GM18517 (cell line): ENCODE data around the gene NFATC2.
"Not testable (repeated sequence)": the region's sequence is repeated elsewhere in the genome, so short reads cannot be mapped to it uniquely, and the experiment has no call there.

Experiments
- ATAC-seq: cut with Tn5 transposase; IDR thresholded peaks from one replicate; pipeline ENCODE4 v1.9.1; 2021; ENCODE audit warnings: mild to moderate bottlenecking, moderate library complexity; ENCODE audit not compliant: unreplicated experiment

NFATC2 gene

GRCh38 chr20:51541189-51542032, 1.1 kb downstream of the NFATC2 start:
- ATAC-seq: no peak

- no peak for ATAC-seq
Measured at GRCh38 chr20:51540580-51540979, 1.9 kb downstream of the NFATC2 start.

GRCh38 chr20:51540074-51540473, 2.4 kb downstream of the NFATC2 start:
- ATAC-seq: not testable (repeated sequence)

- ATAC-seq: no peak
Measured at GRCh38 chr20:51536116-51537069, 6.1 kb downstream of the NFATC2 start.

- no peak for ATAC-seq
Measured at GRCh38 chr20:51535674-51536073, 6.8 kb downstream of the NFATC2 start.

GRCh38 chr20:51535075-51535386, 7.5 kb downstream of the NFATC2 start:
- no peak for ATAC-seq

GRCh38 chr20:51533291-51534172, 9.0 kb downstream of the NFATC2 start:
- no peak for ATAC-seq

- no peak for ATAC-seq
Measured at GRCh38 chr20:51532577-51533191, 9.8 kb downstream of the NFATC2 start.

- ATAC-seq: no peak
Measured at GRCh38 chr20:51531712-51532456, 10.6 kb downstream of the NFATC2 start.

GRCh38 chr20:51531141-51531710, 11.3 kb downstream of the NFATC2 start:
- peak; percentile 66 for ATAC-seq

GRCh38 chr20:51529758-51530157, 12.8 kb downstream of the NFATC2 start:
- no peak for ATAC-seq

GRCh38 chr20:51529081-51529681, 13.3 kb downstream of the NFATC2 start:
- ATAC-seq: no peak

- no peak for ATAC-seq
Measured at GRCh38 chr20:51528263-51529027, 14.1 kb downstream of the NFATC2 start.

- no peak for ATAC-seq
Measured at GRCh38 chr20:51526754-51527153, 15.8 kb downstream of the NFATC2 start.

- no peak for ATAC-seq
Measured at GRCh38 chr20:51526106-51526470, 16.4 kb downstream of the NFATC2 start.

- no peak for ATAC-seq
Measured at GRCh38 chr20:51525241-51526105, 17.0 kb downstream of the NFATC2 start.

- no peak for ATAC-seq
Measured at GRCh38 chr20:51523276-51524013, 19.1 kb downstream of the NFATC2 start.
